GM12878 (cell line): ENCODE results near the gene CARF. TPM values are rescaled to one million over a fixed set of nuclear protein-coding genes. Genes with fewer than 3 reads are reported as not detected.

ENCODE experiments used
- BRCA1 ChIP-seq: IDR thresholded peaks from 2 replicates; pipeline ENCODE4 v1.6.1; 2011; ENCODE audit warnings: low read depth, low read length, improper control_type of control experiment
- DPF2 ChIP-seq: fragments of 450-650 bp; IDR thresholded peaks from 2 replicates; pipeline ENCODE4 v1.6.1; 2017; ENCODE audit warnings: mild to moderate bottlenecking
- ETV6 ChIP-seq, 2 experiments: fragments of 450-650 bp in 1 of 2; IDR thresholded peaks in 1 of 2; conservative IDR thresholded peaks in 1 of 2; 2 replicates each; pipeline ENCODE4 v1.6.1; 2014; ENCODE audit warnings: antibody characterized with exemption in 1 of 2, borderline replicate concordance in 1 of 2, low read depth in 1 of 2, mild to moderate bottlenecking in 1 of 2, moderate library complexity in 1 of 2
- PAX5 ChIP-seq: IDR thresholded peaks from 2 replicates; pipeline ENCODE4 v1.6.1; 2011; ENCODE audit warnings: low read depth, low read length, borderline replicate concordance
- RB1 ChIP-seq: fragments of 450-650 bp; formaldehyde crosslinking; IDR thresholded peaks from 2 replicates; pipeline ENCODE4 v1.6.1; 2017; ENCODE audit warnings: mild to moderate bottlenecking, borderline replicate concordance
- SREBF1 ChIP-seq: IDR thresholded peaks from 2 replicates; pipeline ENCODE4 v1.6.1; 2012; ENCODE audit warnings: mild to moderate bottlenecking, low read length
- STAT1 ChIP-seq: fragments of 450-650 bp; conservative IDR thresholded peaks from 2 replicates; pipeline ENCODE4 v1.6.1; 2014; ENCODE audit warnings: antibody characterized with exemption, mild to moderate bottlenecking
- TAF1 ChIP-seq: IDR thresholded peaks from 2 replicates; pipeline ENCODE4 v1.6.1; 2011; ENCODE audit warnings: mild to moderate bottlenecking, low read depth, low read length, borderline replicate concordance
- ZNF274 ChIP-seq: IDR thresholded peaks from one replicate; pipeline ENCODE4 v1.8.0; 2011; ENCODE audit not compliant: insufficient read length, insufficient read depth
- polyA plus RNA-seq, 11 experiments: library from polyadenylated mRNA; depleted of rRNA in 4 of 11; unstranded in 6 of 11; stranded (reverse) in 5 of 11; fragments of >200 nt; fragmentation: Nextera tagmentation in 4 of 11; fragmentation: Illumina TruSeq in 1 of 11; extraction: Ambion mirVana in 4 of 11; extraction: Trizol in 1 of 11; gene quantifications; 1 replicate in 1 of 11; 2 replicates in 10 of 11; pipeline versions ENCODE4 v1.2.1 to v1.2.3, GENCODE V29; 2011 to 2016; ENCODE audit warnings: inconsistent platforms in 2 of 11, missing spikeins in 2 of 11, low read depth in 1 of 11
- total RNA-seq, 4 experiments: library from RNA; depleted of rRNA in 3 of 4; stranded (reverse); fragments of >200 nt in 3 of 4; fragmentation: Illumina TruSeq in 1 of 4; extraction: Trizol in 1 of 4; gene quantifications; 2 replicates each; pipeline versions ENCODE4 v1.2.1 to v1.2.3, GENCODE V29; 2013 to 2021
- TF ChIP-seq, protein P1 (sequence below): fragments of 450-650 bp; formaldehyde crosslinking; IDR thresholded peaks from 2 replicates; pipeline ENCODE4 v1.4.0; 2020; ENCODE audit warnings: mild to moderate bottlenecking, moderate library complexity
- TF ChIP-seq, protein P2 (sequence below): fragments of 450-650 bp; IDR thresholded peaks from 2 replicates; pipeline ENCODE4 v1.6.1; 2014; ENCODE audit warnings: mild to moderate bottlenecking
- TF ChIP-seq, protein P3 (sequence below): IDR thresholded peaks from 2 replicates; pipeline ENCODE4 v1.6.1; 2011; ENCODE audit warnings: borderline replicate concordance, low read depth, mild to moderate bottlenecking, moderate library complexity, low read length; ENCODE audit not compliant: insufficient read depth, poor library complexity, severe bottlenecking
- TF ChIP-seq, protein P4 (sequence below): IDR thresholded peaks from 2 replicates; pipeline ENCODE4 v1.6.1; 2012; ENCODE audit warnings: mild to moderate bottlenecking, low read depth, low read length
- TF ChIP-seq, protein P5 (sequence below): fragments of 450-650 bp; formaldehyde crosslinking; IDR thresholded peaks from 2 replicates; pipeline ENCODE4 v1.5.0; 2022; ENCODE audit warnings: mild to moderate bottlenecking, missing genetic modification characterization

CARF gene
- total and polyA plus RNA-seq, 10 of the 15 experiments (the other 5 are each of a cell fraction or from before 2014, with no cell fraction given): 1.8 to 11.5 (median 6.9) TPM

DNA sequence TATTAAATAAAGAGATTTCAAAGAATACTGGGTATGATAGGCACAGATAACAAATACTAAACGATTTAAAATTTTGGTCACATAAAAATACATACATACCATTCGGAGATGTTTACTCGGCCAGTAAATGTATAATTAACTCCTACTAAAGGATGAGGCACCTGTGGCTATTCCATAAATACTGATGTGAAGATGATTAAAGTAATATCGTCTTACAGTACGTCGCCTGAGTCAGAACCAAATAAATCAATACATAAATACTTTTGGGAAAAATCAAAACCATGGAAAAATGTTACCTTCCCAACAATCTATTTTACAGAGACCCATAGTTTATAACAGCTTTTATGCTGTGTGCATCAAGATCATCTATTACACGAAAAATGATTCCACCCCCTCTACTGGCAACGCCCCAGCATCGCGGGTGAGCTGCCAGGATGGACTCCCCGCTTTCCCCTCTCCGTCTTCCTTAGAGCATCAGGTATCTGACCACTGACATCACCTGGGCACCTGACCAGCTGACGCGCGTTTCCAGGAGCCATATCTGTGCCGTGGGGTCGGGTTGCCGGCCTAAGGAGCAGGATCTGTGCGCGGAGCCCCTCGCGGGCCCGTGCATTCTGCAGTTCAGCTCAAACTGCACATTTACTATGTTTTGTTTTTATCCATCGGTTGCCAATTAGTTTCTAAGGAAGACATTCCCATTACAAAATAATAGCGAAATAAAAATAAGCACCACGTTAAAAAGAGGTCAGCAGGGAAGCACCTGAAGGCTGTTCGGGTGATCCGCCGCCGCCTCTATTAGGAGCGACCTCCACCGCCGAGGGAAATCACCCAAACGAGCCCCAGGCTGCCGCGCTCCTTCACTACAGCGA, 41.4 kb upstream of the CARF start (continued):
- TF ChIP-seq SREBF1 (no peak), PAX5 (no peak), TAF1 (0 out of 2 replicates have a peak, but pooled peaks have one; percentile 25), RB1 (no peak), ZNF274 (no peak), BRCA1 (no peak), ETV6 (conservative IDR thresholded peaks at IDR 0.05 in 1 of 2, IDR thresholded peaks at IDR 0.05 in 1 of 2; ENCODE audit: borderline replicate concordance in 1 of 2, low read depth in 1 of 2) (no peak), DPF2 (no peak), STAT1 (no peak)
- TF ChIP-seq, protein P1, sequence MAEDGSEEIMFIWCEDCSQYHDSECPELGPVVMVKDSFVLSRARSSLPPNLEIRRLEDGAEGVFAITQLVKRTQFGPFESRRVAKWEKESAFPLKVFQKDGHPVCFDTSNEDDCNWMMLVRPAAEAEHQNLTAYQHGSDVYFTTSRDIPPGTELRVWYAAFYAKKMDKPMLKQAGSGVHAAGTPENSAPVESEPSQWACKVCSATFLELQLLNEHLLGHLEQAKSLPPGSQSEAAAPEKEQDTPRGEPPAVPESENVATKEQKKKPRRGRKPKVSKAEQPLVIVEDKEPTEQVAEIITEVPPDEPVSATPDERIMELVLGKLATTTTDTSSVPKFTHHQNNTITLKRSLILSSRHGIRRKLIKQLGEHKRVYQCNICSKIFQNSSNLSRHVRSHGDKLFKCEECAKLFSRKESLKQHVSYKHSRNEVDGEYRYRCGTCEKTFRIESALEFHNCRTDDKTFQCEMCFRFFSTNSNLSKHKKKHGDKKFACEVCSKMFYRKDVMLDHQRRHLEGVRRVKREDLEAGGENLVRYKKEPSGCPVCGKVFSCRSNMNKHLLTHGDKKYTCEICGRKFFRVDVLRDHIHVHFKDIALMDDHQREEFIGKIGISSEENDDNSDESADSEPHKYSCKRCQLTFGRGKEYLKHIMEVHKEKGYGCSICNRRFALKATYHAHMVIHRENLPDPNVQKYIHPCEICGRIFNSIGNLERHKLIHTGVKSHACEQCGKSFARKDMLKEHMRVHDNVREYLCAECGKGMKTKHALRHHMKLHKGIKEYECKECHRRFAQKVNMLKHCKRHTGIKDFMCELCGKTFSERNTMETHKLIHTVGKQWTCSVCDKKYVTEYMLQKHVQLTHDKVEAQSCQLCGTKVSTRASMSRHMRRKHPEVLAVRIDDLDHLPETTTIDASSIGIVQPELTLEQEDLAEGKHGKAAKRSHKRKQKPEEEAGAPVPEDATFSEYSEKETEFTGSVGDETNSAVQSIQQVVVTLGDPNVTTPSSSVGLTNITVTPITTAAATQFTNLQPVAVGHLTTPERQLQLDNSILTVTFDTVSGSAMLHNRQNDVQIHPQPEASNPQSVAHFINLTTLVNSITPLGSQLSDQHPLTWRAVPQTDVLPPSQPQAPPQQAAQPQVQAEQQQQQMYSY (CRISPR knock-in tag): no peak
- TF ChIP-seq, protein P2, sequence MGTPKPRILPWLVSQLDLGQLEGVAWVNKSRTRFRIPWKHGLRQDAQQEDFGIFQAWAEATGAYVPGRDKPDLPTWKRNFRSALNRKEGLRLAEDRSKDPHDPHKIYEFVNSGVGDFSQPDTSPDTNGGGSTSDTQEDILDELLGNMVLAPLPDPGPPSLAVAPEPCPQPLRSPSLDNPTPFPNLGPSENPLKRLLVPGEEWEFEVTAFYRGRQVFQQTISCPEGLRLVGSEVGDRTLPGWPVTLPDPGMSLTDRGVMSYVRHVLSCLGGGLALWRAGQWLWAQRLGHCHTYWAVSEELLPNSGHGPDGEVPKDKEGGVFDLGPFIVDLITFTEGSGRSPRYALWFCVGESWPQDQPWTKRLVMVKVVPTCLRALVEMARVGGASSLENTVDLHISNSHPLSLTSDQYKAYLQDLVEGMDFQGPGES: no peak
- TF ChIP-seq, protein P3, sequence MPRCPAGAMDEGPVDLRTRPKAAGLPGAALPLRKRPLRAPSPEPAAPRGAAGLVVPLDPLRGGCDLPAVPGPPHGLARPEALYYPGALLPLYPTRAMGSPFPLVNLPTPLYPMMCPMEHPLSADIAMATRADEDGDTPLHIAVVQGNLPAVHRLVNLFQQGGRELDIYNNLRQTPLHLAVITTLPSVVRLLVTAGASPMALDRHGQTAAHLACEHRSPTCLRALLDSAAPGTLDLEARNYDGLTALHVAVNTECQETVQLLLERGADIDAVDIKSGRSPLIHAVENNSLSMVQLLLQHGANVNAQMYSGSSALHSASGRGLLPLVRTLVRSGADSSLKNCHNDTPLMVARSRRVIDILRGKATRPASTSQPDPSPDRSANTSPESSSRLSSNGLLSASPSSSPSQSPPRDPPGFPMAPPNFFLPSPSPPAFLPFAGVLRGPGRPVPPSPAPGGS: no peak
- TF ChIP-seq, protein P4, sequence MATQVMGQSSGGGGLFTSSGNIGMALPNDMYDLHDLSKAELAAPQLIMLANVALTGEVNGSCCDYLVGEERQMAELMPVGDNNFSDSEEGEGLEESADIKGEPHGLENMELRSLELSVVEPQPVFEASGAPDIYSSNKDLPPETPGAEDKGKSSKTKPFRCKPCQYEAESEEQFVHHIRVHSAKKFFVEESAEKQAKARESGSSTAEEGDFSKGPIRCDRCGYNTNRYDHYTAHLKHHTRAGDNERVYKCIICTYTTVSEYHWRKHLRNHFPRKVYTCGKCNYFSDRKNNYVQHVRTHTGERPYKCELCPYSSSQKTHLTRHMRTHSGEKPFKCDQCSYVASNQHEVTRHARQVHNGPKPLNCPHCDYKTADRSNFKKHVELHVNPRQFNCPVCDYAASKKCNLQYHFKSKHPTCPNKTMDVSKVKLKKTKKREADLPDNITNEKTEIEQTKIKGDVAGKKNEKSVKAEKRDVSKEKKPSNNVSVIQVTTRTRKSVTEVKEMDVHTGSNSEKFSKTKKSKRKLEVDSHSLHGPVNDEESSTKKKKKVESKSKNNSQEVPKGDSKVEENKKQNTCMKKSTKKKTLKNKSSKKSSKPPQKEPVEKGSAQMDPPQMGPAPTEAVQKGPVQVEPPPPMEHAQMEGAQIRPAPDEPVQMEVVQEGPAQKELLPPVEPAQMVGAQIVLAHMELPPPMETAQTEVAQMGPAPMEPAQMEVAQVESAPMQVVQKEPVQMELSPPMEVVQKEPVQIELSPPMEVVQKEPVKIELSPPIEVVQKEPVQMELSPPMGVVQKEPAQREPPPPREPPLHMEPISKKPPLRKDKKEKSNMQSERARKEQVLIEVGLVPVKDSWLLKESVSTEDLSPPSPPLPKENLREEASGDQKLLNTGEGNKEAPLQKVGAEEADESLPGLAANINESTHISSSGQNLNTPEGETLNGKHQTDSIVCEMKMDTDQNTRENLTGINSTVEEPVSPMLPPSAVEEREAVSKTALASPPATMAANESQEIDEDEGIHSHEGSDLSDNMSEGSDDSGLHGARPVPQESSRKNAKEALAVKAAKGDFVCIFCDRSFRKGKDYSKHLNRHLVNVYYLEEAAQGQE: no peak
- TF ChIP-seq, protein P5, sequence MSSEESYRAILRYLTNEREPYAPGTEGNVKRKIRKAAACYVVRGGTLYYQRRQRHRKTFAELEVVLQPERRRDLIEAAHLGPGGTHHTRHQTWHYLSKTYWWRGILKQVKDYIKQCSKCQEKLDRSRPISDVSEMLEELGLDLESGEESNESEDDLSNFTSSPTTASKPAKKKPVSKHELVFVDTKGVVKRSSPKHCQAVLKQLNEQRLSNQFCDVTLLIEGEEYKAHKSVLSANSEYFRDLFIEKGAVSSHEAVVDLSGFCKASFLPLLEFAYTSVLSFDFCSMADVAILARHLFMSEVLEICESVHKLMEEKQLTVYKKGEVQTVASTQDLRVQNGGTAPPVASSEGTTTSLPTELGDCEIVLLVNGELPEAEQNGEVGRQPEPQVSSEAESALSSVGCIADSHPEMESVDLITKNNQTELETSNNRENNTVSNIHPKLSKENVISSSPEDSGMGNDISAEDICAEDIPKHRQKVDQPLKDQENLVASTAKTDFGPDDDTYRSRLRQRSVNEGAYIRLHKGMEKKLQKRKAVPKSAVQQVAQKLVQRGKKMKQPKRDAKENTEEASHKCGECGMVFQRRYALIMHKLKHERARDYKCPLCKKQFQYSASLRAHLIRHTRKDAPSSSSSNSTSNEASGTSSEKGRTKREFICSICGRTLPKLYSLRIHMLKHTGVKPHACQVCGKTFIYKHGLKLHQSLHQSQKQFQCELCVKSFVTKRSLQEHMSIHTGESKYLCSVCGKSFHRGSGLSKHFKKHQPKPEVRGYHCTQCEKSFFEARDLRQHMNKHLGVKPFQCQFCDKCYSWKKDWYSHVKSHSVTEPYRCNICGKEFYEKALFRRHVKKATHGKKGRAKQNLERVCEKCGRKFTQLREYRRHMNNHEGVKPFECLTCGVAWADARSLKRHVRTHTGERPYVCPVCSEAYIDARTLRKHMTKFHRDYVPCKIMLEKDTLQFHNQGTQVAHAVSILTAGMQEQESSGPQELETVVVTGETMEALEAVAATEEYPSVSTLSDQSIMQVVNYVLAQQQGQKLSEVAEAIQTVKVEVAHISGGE (CRISPR knock-in tag): no peak
